Naive thymus-derived CD4-positive, alpha-beta T cell (primary cell): ENCODE results near the gene ZNF821. TPM values are rescaled to one million over a fixed set of nuclear protein-coding genes. Genes with fewer than 3 reads are reported as not detected.

Experiments used
- ATAC-seq: fragments of 150-1000 bp; cut with Tn5 transposase; 2 replicates; pipeline ENCODE4 v1.10.0; 2021; ENCODE audit warnings: mild to moderate bottlenecking, moderate library complexity
- CTCF ChIA-PET: fragments of 350-600 bp; sonication (Branson Sonifier 250); formaldehyde crosslinking; loops from one replicate; lab custom pipeline; 2021; ENCODE audit warnings: antibody characterized with exemption; lab: Charles Lee
- POLR2A ChIA-PET: fragments of 350-600 bp; sonication (Branson Sonifier 250); formaldehyde crosslinking; loops from one replicate; lab custom pipeline; 2021; ENCODE audit warnings: antibody characterized with exemption, inconsistent platforms; lab: Charles Lee
- DNase-seq, 9 donors: peaks; one replicate each; pipeline versions ENCODE4 v3.0.0 to v3.0.0-alpha.2; 2020 to 2022; ENCODE audit warnings: mixed read lengths in 1 of 9
- H3K27ac ChIP-seq: one replicate; pipeline ENCODE4 v1.7.0; 2013; ENCODE audit warnings: mild to moderate bottlenecking, low read depth, low read length, moderate library complexity
- H3K27me3 ChIP-seq, 2 donors: one replicate each; pipeline ENCODE4 v1.7.0; 2013; ENCODE audit warnings: low read length in 2 of 2, mild to moderate bottlenecking in 2 of 2, moderate library complexity in 2 of 2; ENCODE audit not compliant: control insufficient read depth in 2 of 2, insufficient read depth in 2 of 2
- H3K36me3 ChIP-seq, 3 experiments: 1 replicate in 2 of 3; 2 replicates in 1 of 3; pipeline ENCODE4 v1.7.0; 2013; ENCODE audit warnings: low read length in 3 of 3, mild to moderate bottlenecking in 3 of 3, moderate library complexity in 1 of 3; ENCODE audit not compliant: insufficient read depth in 3 of 3, control insufficient read depth in 2 of 3
- H3K4me1 ChIP-seq, 2 donors: one replicate each; pipeline ENCODE4 v1.7.0; 2013; ENCODE audit warnings: low read length in 2 of 2, mild to moderate bottlenecking in 2 of 2, moderate library complexity in 1 of 2; ENCODE audit not compliant: control insufficient read depth in 2 of 2, insufficient read depth in 2 of 2
- H3K4me3 ChIP-seq: 2 replicates; pipeline ENCODE4 v1.7.0; 2013; ENCODE audit warnings: mild to moderate bottlenecking, low read length
- H3K9me3 ChIP-seq, 3 experiments: 1 replicate in 2 of 3; 2 replicates in 1 of 3; pipeline ENCODE4 v1.7.0; 2013; ENCODE audit warnings: low read length in 3 of 3; ENCODE audit not compliant: control insufficient read depth in 2 of 3
- H3K27ac Mint-ChIP-seq, 9 donors: one replicate each; pipeline ENCODE4 v1.8.0; 2020 to 2022; ENCODE audit warnings: mixed read lengths in 9 of 9, mild to moderate bottlenecking in 8 of 9, moderate library complexity in 5 of 9, inconsistent platforms in 2 of 9
- H3K27me3 Mint-ChIP-seq, 5 donors: one replicate each; pipeline ENCODE4 v1.8.0; 2021 to 2022; ENCODE audit warnings: mixed read lengths in 5 of 5, mild to moderate bottlenecking in 1 of 5
- H3K36me3 Mint-ChIP-seq, 5 donors: one replicate each; pipeline ENCODE4 v1.8.0; 2020 to 2022; ENCODE audit warnings: mixed read lengths in 5 of 5, mild to moderate bottlenecking in 3 of 5, inconsistent platforms in 1 of 5
- H3K4me1 Mint-ChIP-seq, 7 donors: one replicate each; pipeline ENCODE4 v1.8.0; 2020 to 2022; ENCODE audit warnings: mixed read lengths in 7 of 7, mild to moderate bottlenecking in 3 of 7, inconsistent platforms in 1 of 7
- H3K4me3 Mint-ChIP-seq, 10 donors: one replicate each; pipeline ENCODE4 v1.8.0; 2020 to 2022; ENCODE audit warnings: mild to moderate bottlenecking in 10 of 10, mixed read lengths in 10 of 10, moderate library complexity in 6 of 10, inconsistent platforms in 2 of 10
- H3K9me3 Mint-ChIP-seq, 11 donors: one replicate each; pipeline ENCODE4 v1.8.0; 2020 to 2022; ENCODE audit warnings: mixed read lengths in 11 of 11, mild to moderate bottlenecking in 4 of 11, inconsistent platforms in 1 of 11, moderate library complexity in 1 of 11
- intact Hi-C, 2 donors: fragments of 100-400 bp; cut with micrococcal nuclease; formaldehyde crosslinking; loops; one replicate each; pipeline ENCODE4 v1.15.1; 2023
- polyA plus RNA-seq, 2 donors: library from polyadenylated mRNA; unstranded; fragments of 300-500 nt; fragmentation: Illumina TruSeq; gene quantifications; one replicate each; pipeline ENCODE4 v1.2.3, GENCODE V29; 2021
- total RNA-seq, 6 experiments: library from RNA in 5 of 6; stranded (reverse) in 5 of 6; gene quantifications; 1 replicate in 5 of 6; 2 replicates in 1 of 6; pipeline ENCODE4 v1.2.3 and lab custom pipeline; 2021 to 2026

ZNF821 gene
- total and polyA plus RNA-seq, 7 experiments from 2014 or later, result 2.6 to 13.3 (median 7.0) TPM

GRCh38 chr16:71896764-71897368 is 12.9 kb upstream of the ZNF821 start:
- ChIA-PET POLR2A (interaction anchor here (0.6 to 6.3 kb wide), 9 partner anchors 8 to 89 kb away, joined by 3 to 107 read pairs (median 5); partner anchors contain the start of genes AP1G1 and ZNF821), CTCF (interaction anchor here (7.3 kb wide), 1 partner anchor 14 kb away, joined by 44 read pairs; the partner anchor contains the start of gene ZNF821)
- ATAC-seq (no peak), DNase-seq (no peak)
- H3K4me3 Mint-ChIP-seq, result peak overlapping the region; percentile 83 to 98 (median 96)
- no peaks in the 10 kb centered on the region for H3K27me3 Mint-ChIP-seq
- Histone ChIP-seq H3K4me3 (peak overlapping the region; percentile 99), H3K27me3 (no peaks in the 10 kb centered on the region), H3K9me3 (no peaks in the 10 kb centered on the region), H3K36me3 (peaks cover 0 to 11% (median 0%) of the 10 kb centered on the region in 3 experiments), H3K27ac (peak overlapping the region; percentile 98), H3K4me1 (peaks cover 25 to 29% of the 10 kb centered on the region in 2 donors)
- H3K36me3 Mint-ChIP-seq, result peaks cover 0 to 8% (median 3%) of the 10 kb centered on the region in 5 donors
- H3K9me3 Mint-ChIP-seq, result no peaks in the 10 kb centered on the region
- H3K27ac Mint-ChIP-seq, result peak overlapping the region; percentile 69 to 97 (median 85)
- peaks cover 36 to 57% (median 37%) of the 10 kb centered on the region in 7 donors for H3K4me1 Mint-ChIP-seq
- intact Hi-C loops, result loop anchor here in 1 of 2 donors (10.0 kb wide), 1 partner anchor 432 kb away; the partner anchor contains the start of gene ZNF23

- Mint-ChIP-seq H3K36me3 (peaks cover 0 to 4% (median 3%) of the 10 kb centered on the region in 5 donors), H3K27me3 (no peaks in the 10 kb centered on the region), H3K4me1 (peaks cover 30 to 49% (median 33%) of the 10 kb centered on the region in 7 donors), H3K4me3 (peak overlapping the region; percentile 95 to 99 (median 96)), H3K9me3 (no peaks in the 10 kb centered on the region), H3K27ac (peak overlapping the region; percentile 92 to 98 (median 97))
- Histone ChIP-seq H3K4me3 (peak overlapping the region; percentile 99), H3K36me3 (peaks cover 0 to 11% (median 0%) of the 10 kb centered on the region in 3 experiments), H3K27me3 (no peaks in the 10 kb centered on the region), H3K4me1 (peaks cover 22 to 25% of the 10 kb centered on the region in 2 donors), H3K27ac (peak overlapping the region; percentile 98), H3K9me3 (no peaks in the 10 kb centered on the region)
- CTCF ChIA-PET, result interaction anchor here (0.6 to 7.3 kb wide), 3 partner anchors 13 to 118 kb away, joined by 4 to 44 read pairs (median 4); partner anchors contain the start of gene ZNF821
- DNase-seq (peak in 1 of 9 donors; percentile 14), ATAC-seq (peak; percentile 32)
- POLR2A ChIA-PET, result interaction anchor here (0.5 to 6.3 kb wide), 11 partner anchors 9 to 110 kb away, joined by 3 to 107 read pairs (median 4); partner anchors contain the start of genes AP1G1 and ZNF821
- intact Hi-C loops, result loop anchor here (1.0 to 10.0 kb wide), 12 partner anchors 12 to 431 kb away; partner anchors contain the start of genes ZNF821 (in 2 of the 2), ATXN1L (in 1 of the 2), DHODH (in 1 of the 2) and DHX38 (in 1 of the 2)
Observed at GRCh38 chr16:71895679-71896365, 11.8 kb upstream of the ZNF821 start.

- Mint-ChIP-seq H3K9me3 (no peaks in the 10 kb centered on the region), H3K27ac (peak within 1 kb of the TSS; percentile 92 to 98 (median 97)), H3K36me3 (peaks cover 0 to 4% (median 3%) of the 10 kb centered on the region in 5 donors), H3K4me1 (peaks cover 23 to 43% (median 30%) of the 10 kb centered on the region in 7 donors), H3K27me3 (no peaks in the 10 kb centered on the region), H3K4me3 (peak within 1 kb of the TSS; percentile 95 to 99 (median 96))
- peak within 1 kb of the TSS; percentile 98 for H3K27ac ChIP-seq
- intact Hi-C loops, result loop anchor here (1.0 to 10.0 kb wide), 14 partner anchors 11 to 430 kb away; partner anchors contain the start of genes DHODH (in 2 of the 2), ZNF821 (in 2 of the 2), ATXN1L (in 1 of the 2) and DHX38 (in 1 of the 2)
- peaks cover 22 to 25% of the 10 kb centered on the region in 2 donors for H3K4me1 ChIP-seq
- no peaks in the 10 kb centered on the region for H3K27me3 ChIP-seq
- POLR2A ChIA-PET, result interaction anchor here (0.5 to 6.3 kb wide), 10 partner anchors 9 to 91 kb away, joined by 3 to 107 read pairs (median 4); partner anchors contain the start of genes AP1G1 and ZNF821
- peak; percentile 97 for ATAC-seq
- DNase-seq, result peak; percentile 88 to 98 (median 98)
- H3K36me3 ChIP-seq, result peaks cover 0 to 11% (median 0%) of the 10 kb centered on the region in 3 experiments
- peak within 1 kb of the TSS; percentile 99 for H3K4me3 ChIP-seq
- CTCF ChIA-PET, result interaction anchor here (0.6 to 7.3 kb wide), 4 partner anchors 13 to 117 kb away, joined by 3 to 44 read pairs (median 4); partner anchors contain the start of gene ZNF821
- no peaks in the 10 kb centered on the region for H3K9me3 ChIP-seq
Observed at GRCh38 chr16:71894921-71895678, 11.1 kb upstream of the ZNF821 start, which contains the start of gene IST1. Gene IST1 (plus strand): TSS chr16:71895531. CDS start chr16:71915641, 20,110 bp downstream.

- H3K36me3 ChIP-seq, result peaks cover 0 to 11% (median 0%) of the 10 kb centered on the region in 3 experiments
- Mint-ChIP-seq H3K27me3 (no peaks in the 10 kb centered on the region), H3K36me3 (peaks cover 0 to 4% (median 3%) of the 10 kb centered on the region in 5 donors), H3K4me1 (peaks cover 18 to 36% (median 25%) of the 10 kb centered on the region in 7 donors), H3K4me3 (peak overlapping the region; percentile 95 to 99 (median 96)), H3K9me3 (no peaks in the 10 kb centered on the region), H3K27ac (peak overlapping the region; percentile 92 to 98 (median 97))
- peak overlapping the region; percentile 99 for H3K4me3 ChIP-seq
- H3K27me3 ChIP-seq, result no peaks in the 10 kb centered on the region
- H3K27ac ChIP-seq, result peak overlapping the region; percentile 98
- ChIA-PET CTCF (interaction anchor here (1.3 to 7.3 kb wide), 2 partner anchors 12 to 106 kb away, joined by 3 to 44 read pairs; partner anchors contain the start of gene ZNF821), POLR2A (interaction anchor here (0.7 to 6.3 kb wide), 9 partner anchors 9 to 86 kb away, joined by 3 to 107 read pairs (median 4); partner anchors contain the start of genes AP1G1 and ZNF821)
- no peaks in the 10 kb centered on the region for H3K9me3 ChIP-seq
- intact Hi-C loops, result loop anchor here (1.0 to 10.0 kb wide), 8 partner anchors 14 to 430 kb away; partner anchors contain the start of genes DHODH (in 2 of the 2) and ZNF23 (in 1 of the 2)
- DNase-seq, result peak; percentile 15 to 44 (median 40)
- peak; percentile 2 for ATAC-seq
- peaks cover 20 to 24% of the 10 kb centered on the region in 2 donors for H3K4me1 ChIP-seq
Observed at GRCh38 chr16:71894229-71894920, 10.4 kb upstream of the ZNF821 start.

GRCh38 chr16:71893888-71894228 is 9.9 kb upstream of the ZNF821 start:
- peaks cover 13 to 31% (median 20%) of the 10 kb centered on the region in 7 donors for H3K4me1 Mint-ChIP-seq
- peak overlapping the region in 8 of 9 donors; percentile 92 to 98 (median 96) for H3K27ac Mint-ChIP-seq
- POLR2A ChIA-PET, result interaction anchor here (0.7 to 6.3 kb wide), 7 partner anchors 8 to 86 kb away, joined by 3 to 107 read pairs (median 4); partner anchors contain the start of genes AP1G1 and ZNF821
- peak overlapping the region; percentile 95 to 99 (median 96) for H3K4me3 Mint-ChIP-seq
- intact Hi-C loops, result loop anchor here (1.0 to 10.0 kb wide), 8 partner anchors 13 to 429 kb away; partner anchors contain the start of genes DHODH (in 2 of the 2) and ZNF23 (in 1 of the 2)
- Histone ChIP-seq H3K27me3 (no peaks in the 10 kb centered on the region), H3K9me3 (no peaks in the 10 kb centered on the region), H3K36me3 (peaks cover 0 to 11% (median 0%) of the 10 kb centered on the region in 3 experiments), H3K27ac (peak overlapping the region; percentile 98), H3K4me1 (peaks cover 15 to 19% of the 10 kb centered on the region in 2 donors), H3K4me3 (peak overlapping the region; percentile 99)
- DNase-seq, result no peak
- no peaks in the 10 kb centered on the region for H3K9me3 Mint-ChIP-seq
- ATAC-seq, result no peak
- CTCF ChIA-PET, result interaction anchor here (1.3 to 7.3 kb wide), 2 partner anchors 11 to 106 kb away, joined by 3 to 44 read pairs; partner anchors contain the start of gene ZNF821
- H3K27me3 Mint-ChIP-seq, result no peaks in the 10 kb centered on the region
- peaks cover 0 to 4% (median 3%) of the 10 kb centered on the region in 5 donors for H3K36me3 Mint-ChIP-seq
